Upper lobe of right lung (tissue), 1 donor: Measurements from ENCODE around the gene HOXD10. TPM values are rescaled to one million over a fixed set of nuclear protein-coding genes. Genes with fewer than 3 reads are reported as not detected.

ENCODE experiments used
- ATAC-seq: fragments of 200-7000 bp; cut with Tn5 transposase; one replicate; pipeline ENCODE4 v1.9.1; 2020; ENCODE audit warnings: mild to moderate bottlenecking, moderate library complexity
- DNase-seq: peaks from one replicate; pipeline ENCODE4 v3.0.0-alpha.2; 2020
- H3K27ac ChIP-seq: fragments of 200-600 bp; one replicate; pipeline ENCODE4 v1.8.0; 2022
- H3K27me3 ChIP-seq: fragments of 200-600 bp; one replicate; pipeline ENCODE4 v1.8.0; 2022; ENCODE audit warnings: mild to moderate bottlenecking
- H3K36me3 ChIP-seq: fragments of 200-600 bp; one replicate; pipeline ENCODE4 v1.8.0; 2022
- H3K4me1 ChIP-seq: fragments of 200-600 bp; one replicate; pipeline ENCODE4 v1.8.0; 2022
- H3K4me3 ChIP-seq: fragments of 200-600 bp; one replicate; pipeline ENCODE4 v1.8.0; 2022; ENCODE audit warnings: mild to moderate bottlenecking
- H3K9me3 ChIP-seq: fragments of 200-600 bp; one replicate; pipeline ENCODE4 v1.8.0; 2022
- intact Hi-C: fragments of 100-400 bp; cut with DNase I; formaldehyde crosslinking; loops from one replicate; pipeline ENCODE4 v1.11.0; 2022
- total RNA-seq: library from RNA; stranded (reverse); fragmentation: NEBNext Ultra II Directional; extraction: Animal tissue kit (Norgen Biotek cat#: 25700); gene quantifications from one replicate; pipeline ENCODE4 v1.2.1, GENCODE V29; 2021
- TF ChIP-seq, protein P1 (sequence below): fragments of 200-600 bp; IDR thresholded peaks from one replicate; pipeline ENCODE4 v1.8.0; 2022; ENCODE audit warnings: antibody characterized with exemption
- donor health status: DM: no; HTN: yes; CAD: no; lungs with severe emphysema.

Gene HOXD10
- total RNA-seq, 1 donor from 2014 or later = 0.55 TPM

DNA sequence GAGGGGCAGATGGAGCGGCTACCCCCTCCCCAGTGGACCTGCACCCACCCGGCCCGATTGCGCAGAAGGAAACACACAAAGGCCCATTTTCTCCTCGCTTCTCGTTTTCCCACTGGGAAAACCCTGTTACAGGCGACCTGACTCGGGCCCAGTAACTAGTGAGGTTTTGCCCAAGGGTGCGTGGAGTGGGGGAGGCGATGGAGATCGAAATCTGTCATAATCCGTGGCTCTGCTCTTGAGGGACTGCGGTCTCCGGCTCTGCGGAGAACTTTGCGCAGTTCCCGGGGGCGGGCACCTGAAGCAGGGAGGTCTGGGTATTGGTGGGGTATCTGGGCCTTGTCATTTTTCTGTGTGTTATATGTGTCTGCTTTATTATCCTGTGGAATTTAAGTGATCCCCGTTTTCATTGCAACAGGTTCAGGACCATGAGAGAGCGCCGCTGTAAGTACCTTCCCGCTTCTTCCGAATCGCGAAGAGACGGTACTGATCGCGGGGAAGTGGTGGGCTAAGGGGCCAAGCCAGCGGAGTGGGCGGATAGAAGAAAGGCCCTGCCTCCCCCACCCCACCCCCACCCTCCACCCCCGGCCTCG is 30.7 kb downstream of the HOXD10 start:
- TF ChIP-seq, protein P1, sequence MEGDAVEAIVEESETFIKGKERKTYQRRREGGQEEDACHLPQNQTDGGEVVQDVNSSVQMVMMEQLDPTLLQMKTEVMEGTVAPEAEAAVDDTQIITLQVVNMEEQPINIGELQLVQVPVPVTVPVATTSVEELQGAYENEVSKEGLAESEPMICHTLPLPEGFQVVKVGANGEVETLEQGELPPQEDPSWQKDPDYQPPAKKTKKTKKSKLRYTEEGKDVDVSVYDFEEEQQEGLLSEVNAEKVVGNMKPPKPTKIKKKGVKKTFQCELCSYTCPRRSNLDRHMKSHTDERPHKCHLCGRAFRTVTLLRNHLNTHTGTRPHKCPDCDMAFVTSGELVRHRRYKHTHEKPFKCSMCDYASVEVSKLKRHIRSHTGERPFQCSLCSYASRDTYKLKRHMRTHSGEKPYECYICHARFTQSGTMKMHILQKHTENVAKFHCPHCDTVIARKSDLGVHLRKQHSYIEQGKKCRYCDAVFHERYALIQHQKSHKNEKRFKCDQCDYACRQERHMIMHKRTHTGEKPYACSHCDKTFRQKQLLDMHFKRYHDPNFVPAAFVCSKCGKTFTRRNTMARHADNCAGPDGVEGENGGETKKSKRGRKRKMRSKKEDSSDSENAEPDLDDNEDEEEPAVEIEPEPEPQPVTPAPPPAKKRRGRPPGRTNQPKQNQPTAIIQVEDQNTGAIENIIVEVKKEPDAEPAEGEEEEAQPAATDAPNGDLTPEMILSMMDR = no peak
- intact Hi-C loops = no loop called here
- peaks cover 94% of the 10 kb centered on the region for H3K27me3 ChIP-seq
- H3K36me3 ChIP-seq = no peaks in the 10 kb centered on the region
- ATAC-seq = no peak
- no peak for DNase-seq
- no peaks in the 10 kb centered on the region for H3K4me1 ChIP-seq
- no peak overlapping the region for H3K27ac ChIP-seq
- no peaks in the 10 kb centered on the region for H3K9me3 ChIP-seq
- no peak overlapping the region for H3K4me3 ChIP-seq

DNA sequence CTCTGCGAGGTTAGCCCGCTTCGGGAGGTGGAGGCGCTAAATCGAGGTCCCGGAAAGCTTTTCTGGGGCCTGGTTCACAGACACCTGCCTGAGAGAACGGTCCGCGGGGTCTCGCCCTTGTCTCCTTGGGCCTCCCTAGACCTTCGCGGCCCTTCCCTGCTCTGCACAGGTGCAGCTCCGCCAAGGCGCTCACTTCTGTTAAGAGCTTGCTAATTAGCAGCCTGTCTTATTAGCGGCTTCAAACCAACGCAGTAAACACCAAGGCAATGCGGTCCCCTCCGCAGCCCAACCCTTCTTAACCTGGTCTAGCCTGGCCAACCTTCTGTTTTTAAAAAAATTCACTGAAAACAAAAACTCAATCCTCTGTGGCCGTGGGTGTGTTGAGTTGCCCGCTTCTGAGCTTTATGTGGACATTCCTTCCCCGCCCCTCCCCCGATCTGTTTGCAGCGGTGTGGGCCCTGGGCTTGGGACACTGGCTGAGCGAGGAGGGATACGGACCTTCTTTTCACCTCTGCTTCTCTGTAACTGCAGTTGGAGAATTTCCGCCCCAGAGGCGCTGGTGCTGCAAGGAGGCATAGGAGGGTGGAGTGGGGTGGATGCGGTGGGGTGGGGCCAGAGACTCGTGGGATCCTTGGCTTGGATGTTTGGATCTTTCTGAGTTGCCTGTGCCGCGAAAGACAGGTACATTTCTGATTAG is 31.4 kb downstream of the HOXD10 start:
- no peaks in the 10 kb centered on the region for H3K36me3 ChIP-seq
- TF ChIP-seq, protein P1 = no peak
- intact Hi-C loops = no loop called here
- H3K4me3 ChIP-seq = no peak overlapping the region
- DNase-seq (peak; percentile 62), ATAC-seq (no peak)
- no peaks in the 10 kb centered on the region for H3K4me1 ChIP-seq
- H3K27me3 ChIP-seq = peaks cover 94% of the 10 kb centered on the region
- H3K27ac ChIP-seq = no peak overlapping the region
- no peaks in the 10 kb centered on the region for H3K9me3 ChIP-seq

DNA sequence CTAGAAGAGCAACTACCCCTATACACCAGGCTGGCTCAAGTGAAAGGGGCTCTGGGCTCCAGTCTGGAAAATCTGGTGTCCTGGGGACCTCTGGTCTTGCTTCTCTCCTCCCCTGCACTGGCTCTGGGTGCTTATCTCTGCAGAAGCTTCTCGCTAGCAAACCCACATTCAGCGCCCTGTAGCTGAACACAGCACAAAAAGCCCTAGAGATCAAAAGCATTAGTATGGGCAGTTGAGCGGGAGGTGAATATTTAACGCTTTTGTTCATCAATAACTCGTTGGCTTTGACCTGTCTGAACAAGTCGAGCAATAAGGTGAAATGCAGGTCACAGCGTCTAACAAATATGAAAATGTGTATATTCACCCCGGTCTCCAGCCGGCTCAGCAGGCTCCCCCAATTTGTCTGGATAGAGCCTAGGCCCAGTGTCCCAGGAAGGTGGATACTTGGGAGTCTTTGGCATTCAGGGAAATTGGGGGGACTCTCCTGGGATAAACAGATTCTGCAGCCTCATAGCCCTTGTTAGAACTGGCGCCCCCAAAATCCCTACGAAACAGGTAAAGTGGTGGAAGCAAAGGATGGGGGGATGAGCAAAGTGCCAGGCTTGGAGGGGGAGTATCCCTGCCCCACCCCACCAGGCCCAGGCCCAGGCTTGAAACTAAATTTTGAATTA is 32.3 kb downstream of the HOXD10 start:
- peaks cover 95% of the 10 kb centered on the region for H3K27me3 ChIP-seq
- no peaks in the 10 kb centered on the region for H3K9me3 ChIP-seq
- H3K4me1 ChIP-seq = no peaks in the 10 kb centered on the region
- H3K4me3 ChIP-seq = no peak overlapping the region
- DNase-seq = no peak
- intact Hi-C loops = no loop called here
- H3K36me3 ChIP-seq = no peaks in the 10 kb centered on the region
- TF ChIP-seq, protein P1 = no peak
- no peak overlapping the region for H3K27ac ChIP-seq
- no peak for ATAC-seq

DNA sequence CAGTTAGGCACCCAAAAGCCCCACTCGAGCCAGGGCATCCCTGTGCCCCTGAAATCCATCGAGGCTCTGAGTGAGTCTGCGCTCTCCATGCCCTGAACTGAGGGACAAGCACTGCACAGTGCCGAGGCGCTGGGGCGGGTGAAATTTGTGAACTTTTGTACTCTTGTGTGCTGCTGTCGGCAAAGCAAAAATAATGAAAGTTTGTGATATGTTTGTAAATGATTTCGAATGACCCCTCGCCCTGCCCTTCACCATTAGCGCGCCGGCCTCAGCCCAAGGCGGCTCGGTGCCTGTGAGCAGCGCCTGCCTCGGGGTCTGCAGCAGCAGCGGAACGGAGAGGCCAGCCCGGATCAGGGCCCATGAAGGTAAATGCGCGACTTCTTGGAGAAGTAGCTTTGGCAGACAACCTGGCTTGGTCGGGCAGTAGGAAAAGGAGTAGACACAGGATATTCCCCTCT is 32.9 kb downstream of the HOXD10 start:
- H3K4me1 ChIP-seq = no peaks in the 10 kb centered on the region
- intact Hi-C loops = no loop called here
- no peaks in the 10 kb centered on the region for H3K9me3 ChIP-seq
- H3K36me3 ChIP-seq = no peaks in the 10 kb centered on the region
- DNase-seq = no peak
- no peak overlapping the region for H3K27ac ChIP-seq
- ATAC-seq = no peak
- TF ChIP-seq, protein P1 = no peak
- no peak overlapping the region for H3K4me3 ChIP-seq
- peaks cover 98% of the 10 kb centered on the region for H3K27me3 ChIP-seq

DNA sequence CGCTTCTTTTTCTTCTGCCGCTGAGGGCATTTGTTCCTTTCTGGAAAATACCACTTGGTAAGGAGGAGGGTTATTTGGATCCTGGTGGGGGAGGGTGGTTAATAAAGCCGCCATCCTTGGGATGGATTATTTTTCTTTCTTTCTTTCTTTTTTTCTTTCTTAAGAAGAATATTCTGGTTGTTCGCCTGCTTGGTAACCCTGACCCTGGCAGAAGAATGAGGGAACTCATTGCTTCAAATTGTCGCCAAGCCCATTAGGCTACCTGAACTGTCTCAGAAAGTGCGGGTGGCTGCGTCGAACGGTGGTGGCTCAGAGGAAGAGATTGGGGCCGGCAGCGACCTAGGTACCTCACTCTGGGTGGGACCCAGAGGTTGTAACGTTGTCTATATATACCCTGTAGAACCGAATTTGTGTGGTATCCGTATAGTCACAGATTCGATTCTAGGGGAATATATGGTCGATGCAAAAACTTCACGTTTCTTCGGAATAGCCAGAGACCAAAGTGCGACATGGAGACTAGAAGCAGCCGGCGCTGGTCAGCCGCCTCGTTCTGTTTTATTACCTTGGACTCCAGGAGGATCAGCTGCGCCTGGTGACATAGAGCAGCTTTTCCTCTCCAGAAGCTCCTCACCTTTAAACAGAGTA is 33.5 kb downstream of the HOXD10 start:
- Histone ChIP-seq H3K36me3 (no peaks in the 10 kb centered on the region), H3K4me3 (no peak overlapping the region), H3K9me3 (no peaks in the 10 kb centered on the region), H3K27ac (no peak overlapping the region), H3K27me3 (peaks cover 99% of the 10 kb centered on the region), H3K4me1 (no peaks in the 10 kb centered on the region)
- intact Hi-C loops = no loop called here
- no peak for ATAC-seq
- TF ChIP-seq, protein P1 = no peak
- DNase-seq = no peak
